ENCODE measurements around the gene IL12A.

The IL12A gene

GRCh38 chr3:159947220-159947619, 41.4 kb upstream of the IL12A start:
- TF ChIP-seq, protein P1, sequence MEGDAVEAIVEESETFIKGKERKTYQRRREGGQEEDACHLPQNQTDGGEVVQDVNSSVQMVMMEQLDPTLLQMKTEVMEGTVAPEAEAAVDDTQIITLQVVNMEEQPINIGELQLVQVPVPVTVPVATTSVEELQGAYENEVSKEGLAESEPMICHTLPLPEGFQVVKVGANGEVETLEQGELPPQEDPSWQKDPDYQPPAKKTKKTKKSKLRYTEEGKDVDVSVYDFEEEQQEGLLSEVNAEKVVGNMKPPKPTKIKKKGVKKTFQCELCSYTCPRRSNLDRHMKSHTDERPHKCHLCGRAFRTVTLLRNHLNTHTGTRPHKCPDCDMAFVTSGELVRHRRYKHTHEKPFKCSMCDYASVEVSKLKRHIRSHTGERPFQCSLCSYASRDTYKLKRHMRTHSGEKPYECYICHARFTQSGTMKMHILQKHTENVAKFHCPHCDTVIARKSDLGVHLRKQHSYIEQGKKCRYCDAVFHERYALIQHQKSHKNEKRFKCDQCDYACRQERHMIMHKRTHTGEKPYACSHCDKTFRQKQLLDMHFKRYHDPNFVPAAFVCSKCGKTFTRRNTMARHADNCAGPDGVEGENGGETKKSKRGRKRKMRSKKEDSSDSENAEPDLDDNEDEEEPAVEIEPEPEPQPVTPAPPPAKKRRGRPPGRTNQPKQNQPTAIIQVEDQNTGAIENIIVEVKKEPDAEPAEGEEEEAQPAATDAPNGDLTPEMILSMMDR (conservative IDR thresholded peaks at IDR 0.05; ENCODE audit: low read depth, low read length), result no peak
- Histone ChIP-seq H3K79me2 (ENCODE audit: insufficient read depth, low read depth) (no peaks in the 10 kb centered on the region), H3K4me1 (ENCODE audit: low read depth, poor library complexity, severe bottlenecking) (no peaks in the 10 kb centered on the region), H3K36me3 (ENCODE audit: insufficient read depth) (no peaks in the 10 kb centered on the region), H3K27ac (no peak overlapping the region), H3K27me3 (ENCODE audit: insufficient read depth, low read depth) (no peaks in the 10 kb centered on the region), H3K9ac (no peak overlapping the region), H4K20me1 (ENCODE audit: insufficient read depth) (no peaks in the 10 kb centered on the region), H3K4me2 (no peak overlapping the region), H3K4me3 (IDR thresholded peaks at IDR 0.05; ENCODE audit: insufficient read depth, low read depth, low read length) (no peak overlapping the region), H2AFZ (ENCODE audit: low read depth) (no peak overlapping the region)

GRCh38 chr3:159948429-159949144, 40.0 kb upstream of the IL12A start:
- Histone ChIP-seq H3K36me3 (ENCODE audit: insufficient read depth) (no peaks in the 10 kb centered on the region), H3K27me3 (ENCODE audit: insufficient read depth, low read depth) (no peaks in the 10 kb centered on the region), H3K4me1 (ENCODE audit: low read depth, poor library complexity, severe bottlenecking) (no peaks in the 10 kb centered on the region), H3K27ac (no peak overlapping the region), H3K4me3 (IDR thresholded peaks at IDR 0.05; ENCODE audit: insufficient read depth, low read depth, low read length) (no peak overlapping the region), H2AFZ (ENCODE audit: low read depth) (no peak overlapping the region), H3K4me2 (no peak overlapping the region), H4K20me1 (ENCODE audit: insufficient read depth) (no peaks in the 10 kb centered on the region), H3K9ac (no peak overlapping the region), H3K79me2 (ENCODE audit: insufficient read depth, low read depth) (no peaks in the 10 kb centered on the region)
- TF ChIP-seq, protein P1 (conservative IDR thresholded peaks at IDR 0.05; ENCODE audit: low read depth, low read length), result no peak

DNA sequence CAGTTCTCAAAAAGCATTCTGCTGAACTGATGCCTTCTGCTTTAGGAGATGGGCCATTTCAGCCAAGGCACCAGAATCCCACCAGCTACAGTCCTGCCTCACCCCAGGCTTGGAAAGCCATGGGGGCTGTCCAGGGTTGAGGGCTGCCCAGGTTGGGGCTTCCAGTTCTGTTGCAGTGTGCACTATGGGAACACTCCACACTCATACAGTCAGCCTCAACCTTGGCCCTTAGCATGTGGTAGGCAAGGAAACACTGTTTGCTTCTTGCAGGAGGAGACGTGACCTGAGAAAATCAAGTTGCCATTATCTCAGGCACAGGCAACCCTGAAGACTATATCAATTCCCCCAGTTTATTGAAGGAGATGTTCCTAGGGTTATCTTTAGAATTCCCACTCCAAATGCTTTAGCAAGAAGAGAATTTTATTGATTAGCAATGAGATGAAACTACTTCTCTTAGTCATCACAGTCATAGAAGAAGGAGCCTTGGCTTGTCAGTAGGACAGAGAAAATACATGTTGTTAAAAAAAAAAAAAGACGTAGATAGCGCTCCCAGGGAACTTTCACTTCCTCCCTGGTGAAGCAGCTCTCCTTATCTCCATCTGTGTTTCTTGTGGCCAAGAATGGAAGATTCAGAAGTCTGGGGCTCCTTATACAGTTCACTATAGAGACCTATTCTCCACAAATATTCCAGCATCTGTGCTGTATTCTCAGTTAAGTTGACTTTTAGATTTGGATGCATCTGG, 38.3 kb upstream of the IL12A start:
- Histone ChIP-seq H4K20me1 (ENCODE audit: insufficient read depth) (no peaks in the 10 kb centered on the region), H2AFZ (ENCODE audit: low read depth) (no peak overlapping the region), H3K4me1 (ENCODE audit: low read depth, poor library complexity, severe bottlenecking) (no peaks in the 10 kb centered on the region), H3K4me2 (no peak overlapping the region), H3K27ac (no peak overlapping the region), H3K36me3 (ENCODE audit: insufficient read depth) (no peaks in the 10 kb centered on the region), H3K4me3 (IDR thresholded peaks at IDR 0.05; ENCODE audit: insufficient read depth, low read depth, low read length) (no peak overlapping the region), H3K79me2 (ENCODE audit: insufficient read depth, low read depth) (no peaks in the 10 kb centered on the region), H3K27me3 (ENCODE audit: insufficient read depth, low read depth) (no peaks in the 10 kb centered on the region), H3K9ac (no peak overlapping the region)
- TF ChIP-seq, protein P1 (conservative IDR thresholded peaks at IDR 0.05; ENCODE audit: low read depth, low read length), result no peak

DNA sequence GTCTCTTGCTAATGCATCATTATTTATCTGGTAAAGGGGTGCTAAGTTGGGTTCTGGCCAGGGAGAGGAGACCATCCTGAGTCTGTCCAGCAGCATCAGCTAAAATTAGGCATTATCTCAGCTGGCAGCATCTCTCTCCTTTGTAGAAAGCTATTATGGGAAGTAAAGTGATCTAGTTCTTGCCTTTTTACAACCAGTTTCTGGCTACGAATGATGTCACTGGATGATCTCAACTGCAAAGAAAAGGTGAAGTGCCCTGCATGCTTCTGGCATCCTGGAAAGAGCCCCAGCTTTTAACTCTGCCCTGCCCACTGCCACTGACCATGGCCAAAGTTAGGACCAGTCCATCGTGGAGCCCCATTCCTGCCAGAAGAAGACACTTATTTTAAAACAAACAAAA, 37.1 kb upstream of the IL12A start:
- H4K20me1 ChIP-seq (ENCODE audit: insufficient read depth), result no peaks in the 10 kb centered on the region
- TF ChIP-seq, protein P1 (conservative IDR thresholded peaks at IDR 0.05; ENCODE audit: low read depth, low read length), result no peak
- H3K9ac ChIP-seq, result no peak overlapping the region
- H3K27ac ChIP-seq, result no peak overlapping the region
- H3K36me3 ChIP-seq (ENCODE audit: insufficient read depth), result no peaks in the 10 kb centered on the region
- H2AFZ ChIP-seq (ENCODE audit: low read depth), result no peak overlapping the region
- H3K27me3 ChIP-seq (ENCODE audit: insufficient read depth, low read depth), result no peaks in the 10 kb centered on the region
- H3K4me2 ChIP-seq, result no peak overlapping the region
- H3K79me2 ChIP-seq (ENCODE audit: insufficient read depth, low read depth), result no peaks in the 10 kb centered on the region
- H3K4me3 ChIP-seq (IDR thresholded peaks at IDR 0.05; ENCODE audit: insufficient read depth, low read depth, low read length), result no peak overlapping the region
- H3K4me1 ChIP-seq (ENCODE audit: low read depth, poor library complexity, severe bottlenecking), result no peaks in the 10 kb centered on the region

Measured in KMS-11 (cell line).